GM13977 (cell line): ENCODE data around the gene CACNA1G.

Experiments used
- DNase-seq: peaks from one replicate; pipeline ENCODE4 v3.0.0; 2012; ENCODE audit warnings: low spot score
- CTCF ChIP-seq: IDR thresholded peaks from 2 replicates; pipeline ENCODE4 v1.5.1; 2012; ENCODE audit warnings: mild to moderate bottlenecking, control low read depth; ENCODE audit not compliant: insufficient read depth; ENCODE audit errors: extremely low read depth, missing control alignments
- in situ Hi-C: fragments of 300-500 bp; cut with MboI; formaldehyde crosslinking; loops from one replicate; pipeline ENCODE4 v1.12.0; 2022; ENCODE audit warnings: low sequenced_read_pairs, low pct_unique_long_range_greater_than_20kb, mixed read lengths, inconsistent platforms; ENCODE audit not compliant: unreplicated experiment

CACNA1G gene

GRCh38 chr17:50631908-50632571, 71.5 kb downstream of the CACNA1G start:
- no peak for TF ChIP-seq CTCF
- in situ Hi-C loops, result no loop called here
- no peak for DNase-seq

- no peak for TF ChIP-seq CTCF
- no peak for DNase-seq
- in situ Hi-C loops, result no loop called here
Observed at GRCh38 chr17:50632637-50633036, 72.1 kb downstream of the CACNA1G start.

GRCh38 chr17:50633683-50634082, 73.2 kb downstream of the CACNA1G start:
- no peak for DNase-seq
- TF ChIP-seq CTCF, result no peak
- in situ Hi-C loops, result no loop called here

- in situ Hi-C loops, result no loop called here
- DNase-seq, result no peak
- no peak for TF ChIP-seq CTCF
Observed at GRCh38 chr17:50634224-50634914, 73.9 kb downstream of the CACNA1G start, which contains the start of gene ABCC3. Gene ABCC3, plus strand, starts transcription at chr17:50634881. Its CDS starts 56 bp downstream, at chr17:50634937.

GRCh38 chr17:50634915-50635731, 74.6 kb downstream of the CACNA1G start:
- in situ Hi-C loops, result no loop called here
- DNase-seq, result no peak
- no peak for TF ChIP-seq CTCF

GRCh38 chr17:50635732-50635981, 75.1 kb downstream of the CACNA1G start:
- no peak for TF ChIP-seq CTCF
- no peak for DNase-seq
- in situ Hi-C loops, result no loop called here
